ENCODE results near the gene CACNB2.

Gene CACNB2

GRCh38 chr10:18195060-18195799, 55.0 kb downstream of the CACNB2 start:
- DNase-seq (ENCODE audit: low read depth in 1 of 2, low spot score in 1 of 2), result no peak
- H3K27me3 ChIP-seq (ENCODE audit: insufficient read depth, poor library complexity, severe bottlenecking), result no peaks in the 10 kb centered on the region

GRCh38 chr10:18196806-18197550, 56.8 kb downstream of the CACNB2 start:
- no peaks in the 10 kb centered on the region for H3K27me3 ChIP-seq (ENCODE audit: insufficient read depth, poor library complexity, severe bottlenecking)
- DNase-seq (ENCODE audit: low read depth in 1 of 2, low spot score in 1 of 2), result no peak
- H3K4me3 ChIP-seq (replicated peaks; ENCODE audit: insufficient read depth, low read length), result no peak overlapping the region
- no peak overlapping the region for H3K27ac ChIP-seq (replicated peaks)
- TF ChIP-seq REST (IDR thresholded peaks at IDR 0.05; ENCODE audit: insufficient replicate concordance, low read depth) (no peak), POLR2AphosphoS5 (IDR thresholded peaks at IDR 0.05; ENCODE audit: low read depth) (no peak), GABPA (IDR thresholded peaks at IDR 0.05; ENCODE audit: low read depth) (no peak), SPI1 (IDR thresholded peaks at IDR 0.05; ENCODE audit: borderline replicate concordance, low read depth) (no peak), CTCF (IDR thresholded peaks at IDR 0.05; ENCODE audit: insufficient read depth, low read length) (no peak)

More at GRCh38 chr10:18195060-18195799, 55.0 kb downstream of the CACNB2 start:
- Histone ChIP-seq H3K4me3 (replicated peaks; ENCODE audit: insufficient read depth, low read length) (no peak overlapping the region), H3K27ac (replicated peaks) (no peak overlapping the region)
- TF ChIP-seq SPI1 (IDR thresholded peaks at IDR 0.05; ENCODE audit: borderline replicate concordance, low read depth) (no peak), GABPA (IDR thresholded peaks at IDR 0.05; ENCODE audit: low read depth) (no peak), POLR2AphosphoS5 (IDR thresholded peaks at IDR 0.05; ENCODE audit: low read depth) (no peak), REST (IDR thresholded peaks at IDR 0.05; ENCODE audit: insufficient replicate concordance, low read depth) (no peak), CTCF (IDR thresholded peaks at IDR 0.05; ENCODE audit: insufficient read depth, low read length) (no peak)

GRCh38 chr10:18197706-18198105, 57.5 kb downstream of the CACNB2 start:
- TF ChIP-seq SPI1 (IDR thresholded peaks at IDR 0.05; ENCODE audit: borderline replicate concordance, low read depth) (no peak), POLR2AphosphoS5 (IDR thresholded peaks at IDR 0.05; ENCODE audit: low read depth) (no peak), REST (IDR thresholded peaks at IDR 0.05; ENCODE audit: insufficient replicate concordance, low read depth) (no peak), GABPA (IDR thresholded peaks at IDR 0.05; ENCODE audit: low read depth) (no peak), CTCF (IDR thresholded peaks at IDR 0.05; ENCODE audit: insufficient read depth, low read length) (no peak)
- Histone ChIP-seq H3K27me3 (ENCODE audit: insufficient read depth, poor library complexity, severe bottlenecking) (no peaks in the 10 kb centered on the region), H3K27ac (replicated peaks) (no peak overlapping the region), H3K4me3 (replicated peaks; ENCODE audit: insufficient read depth, low read length) (no peak overlapping the region)
- no peak for DNase-seq (ENCODE audit: low read depth in 1 of 2, low spot score in 1 of 2)

Measured in HL-60 (cell line).